ENCODE measurements around the gene COL3A1.

Gene COL3A1

DNA sequence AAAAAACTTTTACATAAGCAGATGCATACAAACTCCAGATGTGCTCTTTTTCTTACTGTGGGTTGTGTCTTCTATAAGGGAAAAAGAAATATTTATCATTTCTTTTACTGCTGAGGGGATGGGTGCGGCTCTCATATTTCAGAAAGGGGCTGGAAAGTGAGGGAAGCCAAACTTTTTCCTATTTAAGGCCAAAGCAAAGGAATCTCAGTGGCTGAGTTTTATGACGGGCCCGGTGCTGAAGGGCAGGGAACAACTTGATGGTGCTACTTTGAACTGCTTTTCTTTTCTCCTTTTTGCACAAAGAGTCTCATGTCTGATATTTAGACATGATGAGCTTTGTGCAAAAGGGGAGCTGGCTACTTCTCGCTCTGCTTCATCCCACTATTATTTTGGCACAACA is at the start of gene COL3A1:
Gene COL3A1, plus strand, starts transcription at position 210 of the 400 bp plus-strand sequence. Its CDS starts 117 bp downstream, at position 327.
- TF ChIP-seq, protein P1, sequence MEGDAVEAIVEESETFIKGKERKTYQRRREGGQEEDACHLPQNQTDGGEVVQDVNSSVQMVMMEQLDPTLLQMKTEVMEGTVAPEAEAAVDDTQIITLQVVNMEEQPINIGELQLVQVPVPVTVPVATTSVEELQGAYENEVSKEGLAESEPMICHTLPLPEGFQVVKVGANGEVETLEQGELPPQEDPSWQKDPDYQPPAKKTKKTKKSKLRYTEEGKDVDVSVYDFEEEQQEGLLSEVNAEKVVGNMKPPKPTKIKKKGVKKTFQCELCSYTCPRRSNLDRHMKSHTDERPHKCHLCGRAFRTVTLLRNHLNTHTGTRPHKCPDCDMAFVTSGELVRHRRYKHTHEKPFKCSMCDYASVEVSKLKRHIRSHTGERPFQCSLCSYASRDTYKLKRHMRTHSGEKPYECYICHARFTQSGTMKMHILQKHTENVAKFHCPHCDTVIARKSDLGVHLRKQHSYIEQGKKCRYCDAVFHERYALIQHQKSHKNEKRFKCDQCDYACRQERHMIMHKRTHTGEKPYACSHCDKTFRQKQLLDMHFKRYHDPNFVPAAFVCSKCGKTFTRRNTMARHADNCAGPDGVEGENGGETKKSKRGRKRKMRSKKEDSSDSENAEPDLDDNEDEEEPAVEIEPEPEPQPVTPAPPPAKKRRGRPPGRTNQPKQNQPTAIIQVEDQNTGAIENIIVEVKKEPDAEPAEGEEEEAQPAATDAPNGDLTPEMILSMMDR (IDR thresholded peaks at IDR 0.05; ENCODE audit: low read depth, low read length, missing control alignments): no peak
- H3K4me3 ChIP-seq (ENCODE audit: low read depth, low read length): no peak within 1 kb of the TSS
- DNase-seq (ENCODE audit: low read depth): no peak

DNA sequence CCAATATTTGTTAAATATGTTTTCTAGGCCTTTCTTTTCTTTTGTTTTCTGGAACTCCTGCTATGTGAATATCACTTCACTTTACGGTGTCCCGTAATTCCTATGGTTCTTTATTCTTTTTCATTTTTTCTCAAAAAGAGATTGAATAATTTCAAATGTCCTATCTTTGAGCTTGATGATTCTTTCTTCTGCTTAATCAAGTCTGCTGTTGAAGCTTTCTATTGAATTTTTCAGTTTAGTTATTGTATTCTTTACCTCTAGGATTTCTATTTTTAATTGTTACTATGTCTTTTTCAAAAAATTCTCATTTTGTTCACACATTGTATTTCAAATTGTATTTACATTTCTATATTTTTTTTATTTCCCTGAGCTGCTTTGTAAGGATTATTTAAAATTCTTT is 45.5 kb upstream of the COL3A1 start:
- TF ChIP-seq, protein P1 (IDR thresholded peaks at IDR 0.05; ENCODE audit: low read depth, low read length, missing control alignments): no peak
- no peak for DNase-seq (ENCODE audit: low read depth)
- no peak overlapping the region for H3K4me3 ChIP-seq (ENCODE audit: low read depth, low read length)

DNA sequence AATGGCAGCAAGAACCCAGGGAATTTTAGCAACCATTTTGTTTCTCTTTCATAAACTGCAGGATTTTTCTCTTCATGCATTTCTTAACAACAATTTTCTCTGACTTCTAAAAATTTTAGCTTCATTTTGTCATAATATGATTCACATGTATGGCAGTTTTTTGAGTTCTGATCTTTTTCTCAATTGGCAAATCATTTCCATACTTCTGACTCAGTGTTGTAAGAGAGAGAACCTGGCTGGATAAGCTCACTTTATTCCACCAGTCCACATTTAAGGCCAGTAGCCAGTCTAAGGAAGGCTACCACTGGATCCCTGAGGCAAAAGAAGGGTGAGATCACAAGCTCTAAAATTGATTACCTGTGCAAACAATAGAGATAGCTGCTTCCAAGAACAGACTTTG is 42.8 kb upstream of the COL3A1 start:
- no peak overlapping the region for H3K4me3 ChIP-seq (ENCODE audit: low read depth, low read length)
- no peak for DNase-seq (ENCODE audit: low read depth)
- TF ChIP-seq, protein P1 (IDR thresholded peaks at IDR 0.05; ENCODE audit: low read depth, low read length, missing control alignments): no peak

DNA sequence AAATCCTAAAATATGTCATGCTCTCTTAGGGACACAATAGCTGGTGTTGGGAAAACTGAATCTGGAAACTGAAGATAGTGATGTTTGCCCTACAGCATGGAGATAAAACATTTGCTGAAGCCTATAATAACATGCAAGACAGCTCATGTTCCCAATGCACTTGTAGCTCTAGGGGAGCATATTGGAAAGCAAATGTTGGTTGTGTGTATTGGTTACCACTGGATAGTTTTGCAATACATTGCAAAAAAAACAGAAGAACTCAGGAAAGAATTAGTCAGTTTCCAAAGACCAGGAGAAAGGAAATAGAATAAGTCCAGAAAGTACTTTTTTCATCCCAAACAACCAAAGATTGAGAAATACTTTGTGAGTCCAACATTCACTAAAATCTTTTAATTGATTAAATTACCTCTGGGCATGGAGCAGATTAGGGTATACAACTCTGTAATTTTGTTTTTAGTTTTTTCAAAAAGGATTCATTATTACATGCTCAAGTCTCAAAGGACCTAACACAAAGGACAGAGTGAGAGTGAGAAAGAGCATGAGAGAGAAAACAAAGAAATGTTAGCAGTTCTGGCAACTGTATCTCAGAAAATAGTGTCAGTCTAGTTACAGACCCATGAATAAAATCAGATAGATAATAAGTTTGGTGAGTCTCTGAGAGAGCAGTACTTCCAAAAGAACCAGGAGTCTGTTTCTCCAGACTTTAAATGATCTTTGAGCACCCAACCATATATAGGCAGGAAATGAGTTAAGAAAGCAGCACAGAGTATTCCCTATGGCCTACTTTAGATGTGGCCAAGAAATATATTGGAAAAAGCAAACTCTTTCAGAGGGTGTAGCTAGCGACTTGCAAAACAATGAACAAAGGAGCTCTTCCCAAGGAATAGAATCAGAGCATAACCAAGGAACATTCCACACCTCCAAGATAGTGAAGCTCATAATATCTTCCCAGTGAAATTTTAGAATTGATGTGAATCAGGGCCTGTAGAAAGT is 36.6 kb upstream of the COL3A1 start:
- H3K4me3 ChIP-seq (ENCODE audit: low read depth, low read length): no peak overlapping the region
- TF ChIP-seq, protein P1 (IDR thresholded peaks at IDR 0.05; ENCODE audit: low read depth, low read length, missing control alignments): no peak
- DNase-seq (ENCODE audit: low read depth): no peak

DNA sequence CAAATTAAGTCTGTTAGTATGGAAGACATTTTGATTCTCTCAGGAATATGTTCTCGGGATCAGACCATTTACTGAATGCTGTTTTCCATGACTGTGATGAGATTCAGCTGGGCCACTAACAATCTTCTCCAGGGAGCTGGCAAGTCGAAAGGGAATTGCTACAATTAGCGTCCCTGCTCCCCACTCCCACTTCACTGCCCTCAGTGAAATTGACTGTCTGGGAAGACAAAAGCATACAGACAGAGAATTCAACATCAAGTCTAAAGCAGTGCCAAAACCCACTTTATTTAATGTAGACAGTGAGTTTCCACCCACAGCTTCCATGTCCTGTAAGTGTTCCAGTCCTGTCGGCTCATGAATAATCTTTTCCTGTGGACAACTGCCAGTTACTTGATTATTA is 34.0 kb upstream of the COL3A1 start:
- TF ChIP-seq, protein P1 (IDR thresholded peaks at IDR 0.05; ENCODE audit: low read depth, low read length, missing control alignments): no peak
- no peak overlapping the region for H3K4me3 ChIP-seq (ENCODE audit: low read depth, low read length)
- no peak for DNase-seq (ENCODE audit: low read depth)

DNA sequence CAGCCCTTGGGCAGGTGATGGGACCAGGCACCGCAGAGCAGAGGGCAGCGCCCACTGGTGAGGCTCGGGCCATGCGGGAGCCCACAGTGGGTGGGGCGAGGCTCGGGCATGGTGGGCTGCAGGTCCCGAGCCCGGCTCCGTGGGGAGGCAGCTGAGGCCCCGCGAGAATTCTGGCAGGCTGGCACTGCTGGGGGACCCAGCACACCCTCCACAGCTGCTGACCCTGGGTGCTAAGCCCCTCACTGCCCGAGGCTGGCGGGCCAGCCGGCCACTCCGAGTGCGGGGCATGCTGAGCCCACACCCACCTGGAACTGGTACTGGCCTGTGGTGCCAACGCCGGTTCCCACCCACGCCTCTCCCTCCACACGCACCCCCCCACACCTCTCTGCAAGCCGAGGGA is 29.7 kb upstream of the COL3A1 start:
- no peak overlapping the region for H3K4me3 ChIP-seq (ENCODE audit: low read depth, low read length)
- no peak for DNase-seq (ENCODE audit: low read depth)
- TF ChIP-seq, protein P1 (IDR thresholded peaks at IDR 0.05; ENCODE audit: low read depth, low read length, missing control alignments): no peak
